ENCODE data around the gene FOSL1. TPM values are rescaled to one million over a fixed set of nuclear protein-coding genes. Genes with fewer than 3 reads are reported as not detected.

The FOSL1 gene
- total RNA-seq, 1 donor from 2014 or later: not detected

DNA sequence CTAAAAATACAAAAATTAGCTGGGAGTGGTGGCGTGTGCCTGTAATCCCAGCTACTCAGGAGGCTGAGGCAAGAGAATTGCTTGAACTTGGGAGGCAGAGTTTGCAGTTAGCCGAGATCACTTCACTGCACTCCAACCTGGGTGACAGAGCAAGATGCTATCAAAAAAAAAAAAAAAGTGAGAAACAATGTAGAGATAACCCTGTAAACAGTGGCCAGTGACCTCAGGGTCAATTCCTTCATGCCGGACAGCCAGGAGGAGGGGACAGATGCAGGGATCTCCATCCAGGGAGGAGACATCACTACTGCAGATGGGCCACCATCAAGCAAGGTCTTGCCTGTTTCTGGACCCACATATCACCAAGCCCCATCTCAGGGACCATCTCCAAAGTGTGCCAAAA, 52.4 kb downstream of the FOSL1 start:
- Mint-ChIP-seq H3K36me3 (ENCODE audit: unreplicated experiment) (no peaks in the 10 kb centered on the region), H3K4me3 (ENCODE audit: unreplicated experiment) (no peak overlapping the region), H3K27me3 (ENCODE audit: unreplicated experiment) (peaks cover 8% of the 10 kb centered on the region)

GRCh38 chr11:65844231-65844872, 55.8 kb downstream of the FOSL1 start:
- no peak overlapping the region for H3K27ac Mint-ChIP-seq (ENCODE audit: unreplicated experiment)
- H3K9me3 Mint-ChIP-seq (ENCODE audit: unreplicated experiment): no peaks in the 10 kb centered on the region
- H3K4me1 Mint-ChIP-seq (ENCODE audit: low read depth, unreplicated experiment): no peaks in the 10 kb centered on the region
- no peak for DNase-seq
- TF ChIP-seq CTCF (IDR thresholded peaks at IDR 0.05; ENCODE audit: partially characterized antibody, unreplicated experiment): no peak
- no peak overlapping the region for H3K4me3 Mint-ChIP-seq (ENCODE audit: unreplicated experiment)
- H3K27me3 Mint-ChIP-seq (ENCODE audit: unreplicated experiment): peaks cover 3% of the 10 kb centered on the region
- no peaks in the 10 kb centered on the region for H3K36me3 Mint-ChIP-seq (ENCODE audit: unreplicated experiment)

More for the DNA sequence above, 52.4 kb downstream of the FOSL1 start:
- Mint-ChIP-seq H3K4me1 (ENCODE audit: low read depth, unreplicated experiment) (no peaks in the 10 kb centered on the region), H3K27ac (ENCODE audit: unreplicated experiment) (no peak overlapping the region), H3K9me3 (ENCODE audit: unreplicated experiment) (peaks cover 7% of the 10 kb centered on the region)
- DNase-seq: no peak
- no peak for TF ChIP-seq CTCF (IDR thresholded peaks at IDR 0.05; ENCODE audit: partially characterized antibody, unreplicated experiment)

DNA sequence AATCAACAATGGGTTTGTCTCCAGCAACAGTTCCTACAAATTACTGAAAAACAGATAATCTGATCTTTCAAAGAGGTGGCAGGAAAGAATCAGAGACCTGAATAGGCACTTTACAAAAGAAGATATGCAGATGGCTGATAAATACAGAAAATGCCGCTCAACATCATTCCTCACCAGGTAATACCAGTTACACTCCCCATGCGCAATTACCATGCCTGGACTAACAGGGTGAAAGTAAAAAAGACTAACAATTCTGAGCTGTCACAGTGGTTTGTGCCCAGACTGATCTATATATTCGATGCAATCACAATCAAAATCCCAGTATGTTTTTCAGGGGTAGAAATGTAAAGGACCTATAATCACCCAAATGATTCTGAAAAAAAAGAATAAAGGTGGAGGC, 56.4 kb downstream of the FOSL1 start:
- Mint-ChIP-seq H3K36me3 (ENCODE audit: unreplicated experiment) (no peaks in the 10 kb centered on the region), H3K4me1 (ENCODE audit: low read depth, unreplicated experiment) (no peaks in the 10 kb centered on the region), H3K4me3 (ENCODE audit: unreplicated experiment) (no peak overlapping the region), H3K27ac (ENCODE audit: unreplicated experiment) (no peak overlapping the region), H3K9me3 (ENCODE audit: unreplicated experiment) (no peaks in the 10 kb centered on the region), H3K27me3 (ENCODE audit: unreplicated experiment) (peaks cover 3% of the 10 kb centered on the region)
- DNase-seq: no peak
- no peak for TF ChIP-seq CTCF (IDR thresholded peaks at IDR 0.05; ENCODE audit: partially characterized antibody, unreplicated experiment)

DNA sequence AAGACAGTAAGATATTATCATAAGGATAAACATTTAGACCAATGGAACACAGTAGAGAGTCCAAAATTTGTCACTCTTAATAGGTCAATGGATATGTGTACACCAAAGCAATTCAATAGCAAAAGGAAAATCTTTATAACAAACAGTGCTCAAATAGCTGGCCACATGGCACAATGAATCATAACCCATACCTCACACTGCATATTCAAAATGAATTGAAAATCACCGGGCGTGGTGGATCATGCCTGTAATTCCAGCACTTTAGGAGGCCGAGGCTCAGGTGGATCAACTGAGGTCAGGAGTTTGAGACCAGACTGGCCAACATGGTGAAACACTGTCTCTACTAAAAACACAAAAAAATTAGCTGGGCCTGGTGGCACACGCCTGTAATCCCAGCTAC, 58.0 kb downstream of the FOSL1 start:
- Mint-ChIP-seq H3K4me3 (ENCODE audit: unreplicated experiment) (no peak overlapping the region), H3K9me3 (ENCODE audit: unreplicated experiment) (no peaks in the 10 kb centered on the region), H3K27ac (ENCODE audit: unreplicated experiment) (no peak overlapping the region), H3K36me3 (ENCODE audit: unreplicated experiment) (no peaks in the 10 kb centered on the region), H3K4me1 (ENCODE audit: low read depth, unreplicated experiment) (no peaks in the 10 kb centered on the region), H3K27me3 (ENCODE audit: unreplicated experiment) (peaks cover 3% of the 10 kb centered on the region)
- no peak for DNase-seq
- TF ChIP-seq CTCF (IDR thresholded peaks at IDR 0.05; ENCODE audit: partially characterized antibody, unreplicated experiment): no peak

Other genes with a start within 250 kb of the FOSL1 start
- 61.2 TPM for gene RELA, start 237.5 kb downstream of the FOSL1 start, total RNA-seq (ENCODE audit: unreplicated experiment)
- 71.3 TPM for gene KAT5, start 188.1 kb downstream of the FOSL1 start, total RNA-seq (ENCODE audit: unreplicated experiment)
- 42.9 TPM for gene RNASEH2C, start 179.6 kb downstream of the FOSL1 start, total RNA-seq (ENCODE audit: unreplicated experiment)
- gene AP5B1, start 119.4 kb downstream of the FOSL1 start, total RNA-seq (ENCODE audit: unreplicated experiment): 13.2 TPM
- gene OVOL1, start 113.3 kb downstream of the FOSL1 start, total RNA-seq (ENCODE audit: unreplicated experiment): not detected
- gene SNX32, start 66.4 kb downstream of the FOSL1 start, total RNA-seq (ENCODE audit: unreplicated experiment): 14.7 TPM
- 1,294 TPM for gene CFL1, start 42.2 kb downstream of the FOSL1 start, total RNA-seq (ENCODE audit: unreplicated experiment)
- 114 TPM for gene MUS81, start 40.0 kb downstream of the FOSL1 start, total RNA-seq (ENCODE audit: unreplicated experiment)
- 16.3 TPM for gene EFEMP2, start 27.6 kb downstream of the FOSL1 start, total RNA-seq (ENCODE audit: unreplicated experiment)
- not detected for gene CTSW, start 20.6 kb downstream of the FOSL1 start, total RNA-seq (ENCODE audit: unreplicated experiment)
- gene FIBP, start 11.9 kb downstream of the FOSL1 start, total RNA-seq (ENCODE audit: unreplicated experiment): 115 TPM
- gene CCDC85B, start 9.7 kb downstream of the FOSL1 start, total RNA-seq (ENCODE audit: unreplicated experiment): 23.6 TPM
- 24.7 TPM for gene C11orf68, start 18.7 kb upstream of the FOSL1 start, total RNA-seq (ENCODE audit: unreplicated experiment)
- gene DRAP1, start 19.0 kb upstream of the FOSL1 start, total RNA-seq (ENCODE audit: unreplicated experiment): 68.7 TPM
- gene TSGA10IP, start 45.1 kb upstream of the FOSL1 start, total RNA-seq (ENCODE audit: unreplicated experiment): not detected
- gene SART1, start 61.3 kb upstream of the FOSL1 start, total RNA-seq (ENCODE audit: unreplicated experiment): 52.3 TPM
- gene EIF1AD, start 101.8 kb upstream of the FOSL1 start, total RNA-seq (ENCODE audit: unreplicated experiment): 37.6 TPM
- 135 TPM for gene BANF1, start 102.1 kb upstream of the FOSL1 start, total RNA-seq (ENCODE audit: unreplicated experiment)
- not detected for gene CST6, start 111.6 kb upstream of the FOSL1 start, total RNA-seq (ENCODE audit: unreplicated experiment)
- not detected for gene CATSPER1, start 126.1 kb upstream of the FOSL1 start, total RNA-seq (ENCODE audit: unreplicated experiment)
- gene GAL3ST3, start 148.8 kb upstream of the FOSL1 start, total RNA-seq (ENCODE audit: unreplicated experiment): 2.4 TPM
- gene SF3B2, start 152.0 kb upstream of the FOSL1 start, total RNA-seq (ENCODE audit: unreplicated experiment): 187 TPM
- 30.6 TPM for gene PACS1, start 169.9 kb upstream of the FOSL1 start, total RNA-seq (ENCODE audit: unreplicated experiment)

Measured in glutamatergic neuron (in vitro differentiated cells).